ENCODE data around the gene RCL1.

The RCL1 gene

DNA sequence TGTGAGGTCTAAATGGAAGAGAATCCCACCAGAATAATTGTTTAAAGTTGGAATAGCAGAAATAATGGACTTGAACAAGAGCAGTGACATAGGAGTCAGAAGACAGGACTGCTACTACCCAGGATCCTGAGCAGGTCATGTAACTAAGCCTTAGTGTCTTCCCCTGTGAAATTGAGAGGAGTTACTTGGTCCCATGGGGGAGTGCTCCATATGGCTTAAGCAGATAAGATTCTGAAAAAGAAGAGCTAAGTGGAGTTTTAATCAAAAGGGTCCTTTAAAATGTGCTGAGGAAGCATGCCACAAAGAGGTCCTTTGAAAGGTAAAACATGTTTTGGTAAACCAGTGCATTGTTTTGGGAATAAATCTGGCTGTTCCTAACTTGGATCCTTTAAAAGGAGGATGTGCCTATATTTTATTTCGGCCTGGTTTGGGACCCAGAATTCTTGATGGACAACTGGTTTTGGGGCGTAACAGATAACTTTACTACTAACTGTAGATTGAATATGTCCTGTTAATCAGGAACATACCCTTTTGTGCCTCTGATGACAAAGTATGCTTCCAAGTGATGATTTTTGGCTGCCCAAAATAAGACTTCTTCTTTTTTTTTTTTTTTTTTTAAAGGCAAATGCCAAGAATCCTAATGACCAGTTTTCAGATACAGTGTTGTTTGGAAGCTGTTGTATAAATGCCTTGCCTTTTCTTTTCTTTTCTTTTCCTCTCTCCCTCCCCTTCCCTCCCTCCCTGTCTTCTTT lies 5.7 kb downstream of the RCL1 start:
- TF ChIP-seq, protein P1, sequence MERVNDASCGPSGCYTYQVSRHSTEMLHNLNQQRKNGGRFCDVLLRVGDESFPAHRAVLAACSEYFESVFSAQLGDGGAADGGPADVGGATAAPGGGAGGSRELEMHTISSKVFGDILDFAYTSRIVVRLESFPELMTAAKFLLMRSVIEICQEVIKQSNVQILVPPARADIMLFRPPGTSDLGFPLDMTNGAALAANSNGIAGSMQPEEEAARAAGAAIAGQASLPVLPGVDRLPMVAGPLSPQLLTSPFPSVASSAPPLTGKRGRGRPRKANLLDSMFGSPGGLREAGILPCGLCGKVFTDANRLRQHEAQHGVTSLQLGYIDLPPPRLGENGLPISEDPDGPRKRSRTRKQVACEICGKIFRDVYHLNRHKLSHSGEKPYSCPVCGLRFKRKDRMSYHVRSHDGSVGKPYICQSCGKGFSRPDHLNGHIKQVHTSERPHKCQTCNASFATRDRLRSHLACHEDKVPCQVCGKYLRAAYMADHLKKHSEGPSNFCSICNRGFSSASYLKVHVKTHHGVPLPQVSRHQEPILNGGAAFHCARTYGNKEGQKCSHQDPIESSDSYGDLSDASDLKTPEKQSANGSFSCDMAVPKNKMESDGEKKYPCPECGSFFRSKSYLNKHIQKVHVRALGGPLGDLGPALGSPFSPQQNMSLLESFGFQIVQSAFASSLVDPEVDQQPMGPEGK (CRISPR knock-in tag; IDR thresholded peaks at IDR 0.05; ENCODE audit: borderline replicate concordance), result no peak
- TF ChIP-seq TCF4 (CRISPR knock-in tag; IDR thresholded peaks at IDR 0.05; ENCODE audit: borderline replicate concordance) (no peak), ZFP30 (CRISPR knock-in tag; IDR thresholded peaks at IDR 0.05) (no peak), CSDC2 (CRISPR knock-in tag; IDR thresholded peaks at IDR 0.05) (no peak), ZNF565 (CRISPR knock-in tag; conservative IDR thresholded peaks at IDR 0.05; ENCODE audit: low read depth) (no peak), ZFP3 (CRISPR knock-in tag; IDR thresholded peaks at IDR 0.05) (no peak), ESRRG (CRISPR knock-in tag; IDR thresholded peaks at IDR 0.05) (no peak), SNAI2 (CRISPR knock-in tag; IDR thresholded peaks at IDR 0.05) (no peak), ARNTL (CRISPR knock-in tag; IDR thresholded peaks at IDR 0.05; ENCODE audit: borderline replicate concordance, low read depth) (no peak), GLIS3 (CRISPR knock-in tag; IDR thresholded peaks at IDR 0.05) (no peak), BACH2 (CRISPR knock-in tag; IDR thresholded peaks at IDR 0.05; ENCODE audit: borderline replicate concordance) (no peak), ZC3H10 (CRISPR knock-in tag; IDR thresholded peaks at IDR 0.05) (no peak), TOX (CRISPR knock-in tag; IDR thresholded peaks at IDR 0.05; ENCODE audit: borderline replicate concordance) (no peak)
- TF ChIP-seq, protein P2, sequence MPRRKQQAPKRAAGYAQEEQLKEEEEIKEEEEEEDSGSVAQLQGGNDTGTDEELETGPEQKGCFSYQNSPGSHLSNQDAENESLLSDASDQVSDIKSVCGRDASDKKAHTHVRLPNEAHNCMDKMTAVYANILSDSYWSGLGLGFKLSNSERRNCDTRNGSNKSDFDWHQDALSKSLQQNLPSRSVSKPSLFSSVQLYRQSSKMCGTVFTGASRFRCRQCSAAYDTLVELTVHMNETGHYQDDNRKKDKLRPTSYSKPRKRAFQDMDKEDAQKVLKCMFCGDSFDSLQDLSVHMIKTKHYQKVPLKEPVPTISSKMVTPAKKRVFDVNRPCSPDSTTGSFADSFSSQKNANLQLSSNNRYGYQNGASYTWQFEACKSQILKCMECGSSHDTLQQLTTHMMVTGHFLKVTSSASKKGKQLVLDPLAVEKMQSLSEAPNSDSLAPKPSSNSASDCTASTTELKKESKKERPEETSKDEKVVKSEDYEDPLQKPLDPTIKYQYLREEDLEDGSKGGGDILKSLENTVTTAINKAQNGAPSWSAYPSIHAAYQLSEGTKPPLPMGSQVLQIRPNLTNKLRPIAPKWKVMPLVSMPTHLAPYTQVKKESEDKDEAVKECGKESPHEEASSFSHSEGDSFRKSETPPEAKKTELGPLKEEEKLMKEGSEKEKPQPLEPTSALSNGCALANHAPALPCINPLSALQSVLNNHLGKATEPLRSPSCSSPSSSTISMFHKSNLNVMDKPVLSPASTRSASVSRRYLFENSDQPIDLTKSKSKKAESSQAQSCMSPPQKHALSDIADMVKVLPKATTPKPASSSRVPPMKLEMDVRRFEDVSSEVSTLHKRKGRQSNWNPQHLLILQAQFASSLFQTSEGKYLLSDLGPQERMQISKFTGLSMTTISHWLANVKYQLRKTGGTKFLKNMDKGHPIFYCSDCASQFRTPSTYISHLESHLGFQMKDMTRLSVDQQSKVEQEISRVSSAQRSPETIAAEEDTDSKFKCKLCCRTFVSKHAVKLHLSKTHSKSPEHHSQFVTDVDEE (CRISPR knock-in tag; IDR thresholded peaks at IDR 0.05), result no peak
- TF ChIP-seq, protein P3, sequence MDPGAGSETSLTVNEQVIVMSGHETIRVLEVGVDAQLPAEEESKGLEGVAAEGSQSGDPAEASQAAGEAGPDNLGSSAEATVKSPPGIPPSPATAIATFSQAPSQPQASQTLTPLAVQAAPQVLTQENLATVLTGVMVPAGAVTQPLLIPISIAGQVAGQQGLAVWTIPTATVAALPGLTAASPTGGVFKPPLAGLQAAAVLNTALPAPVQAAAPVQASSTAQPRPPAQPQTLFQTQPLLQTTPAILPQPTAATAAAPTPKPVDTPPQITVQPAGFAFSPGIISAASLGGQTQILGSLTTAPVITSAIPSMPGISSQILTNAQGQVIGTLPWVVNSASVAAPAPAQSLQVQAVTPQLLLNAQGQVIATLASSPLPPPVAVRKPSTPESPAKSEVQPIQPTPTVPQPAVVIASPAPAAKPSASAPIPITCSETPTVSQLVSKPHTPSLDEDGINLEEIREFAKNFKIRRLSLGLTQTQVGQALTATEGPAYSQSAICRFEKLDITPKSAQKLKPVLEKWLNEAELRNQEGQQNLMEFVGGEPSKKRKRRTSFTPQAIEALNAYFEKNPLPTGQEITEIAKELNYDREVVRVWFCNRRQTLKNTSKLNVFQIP (CRISPR knock-in tag; IDR thresholded peaks at IDR 0.05; ENCODE audit: borderline replicate concordance, low read depth), result no peak
- TF ChIP-seq, protein P4, sequence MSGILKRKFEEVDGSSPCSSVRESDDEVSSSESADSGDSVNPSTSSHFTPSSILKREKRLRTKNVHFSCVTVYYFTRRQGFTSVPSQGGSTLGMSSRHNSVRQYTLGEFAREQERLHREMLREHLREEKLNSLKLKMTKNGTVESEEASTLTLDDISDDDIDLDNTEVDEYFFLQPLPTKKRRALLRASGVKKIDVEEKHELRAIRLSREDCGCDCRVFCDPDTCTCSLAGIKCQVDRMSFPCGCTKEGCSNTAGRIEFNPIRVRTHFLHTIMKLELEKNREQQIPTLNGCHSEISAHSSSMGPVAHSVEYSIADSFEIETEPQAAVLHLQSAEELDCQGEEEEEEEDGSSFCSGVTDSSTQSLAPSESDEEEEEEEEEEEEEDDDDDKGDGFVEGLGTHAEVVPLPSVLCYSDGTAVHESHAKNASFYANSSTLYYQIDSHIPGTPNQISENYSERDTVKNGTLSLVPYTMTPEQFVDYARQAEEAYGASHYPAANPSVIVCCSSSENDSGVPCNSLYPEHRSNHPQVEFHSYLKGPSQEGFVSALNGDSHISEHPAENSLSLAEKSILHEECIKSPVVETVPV (CRISPR knock-in tag; IDR thresholded peaks at IDR 0.05), result no peak
- no peak for ATAC-seq

DNA sequence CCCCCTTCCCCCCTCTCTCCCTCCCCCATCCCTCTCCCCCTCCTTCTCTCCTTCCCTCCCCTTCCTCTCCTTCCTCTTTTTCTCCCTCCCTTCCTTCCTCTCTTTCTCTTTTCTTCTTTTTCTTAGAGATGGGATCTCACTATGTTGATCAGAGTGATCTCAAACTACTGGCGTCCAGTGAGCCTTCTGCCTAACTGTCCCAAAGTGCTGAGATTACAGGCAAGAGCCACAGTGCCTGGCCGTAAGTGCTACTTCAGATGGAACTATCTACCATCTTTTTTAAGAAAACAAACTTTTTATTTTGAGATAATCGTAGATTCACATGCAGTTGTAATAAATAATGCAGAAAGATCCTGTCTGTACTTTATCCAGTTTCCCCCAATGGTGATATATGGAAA lies 6.3 kb downstream of the RCL1 start:
- no peak for ATAC-seq
- TF ChIP-seq ZNF8 (CRISPR knock-in tag; IDR thresholded peaks at IDR 0.05) (no peak), TCF4 (CRISPR knock-in tag; IDR thresholded peaks at IDR 0.05; ENCODE audit: borderline replicate concordance) (no peak), CSDC2 (CRISPR knock-in tag; IDR thresholded peaks at IDR 0.05) (no peak), ZFP30 (CRISPR knock-in tag; IDR thresholded peaks at IDR 0.05) (no peak)

DNA sequence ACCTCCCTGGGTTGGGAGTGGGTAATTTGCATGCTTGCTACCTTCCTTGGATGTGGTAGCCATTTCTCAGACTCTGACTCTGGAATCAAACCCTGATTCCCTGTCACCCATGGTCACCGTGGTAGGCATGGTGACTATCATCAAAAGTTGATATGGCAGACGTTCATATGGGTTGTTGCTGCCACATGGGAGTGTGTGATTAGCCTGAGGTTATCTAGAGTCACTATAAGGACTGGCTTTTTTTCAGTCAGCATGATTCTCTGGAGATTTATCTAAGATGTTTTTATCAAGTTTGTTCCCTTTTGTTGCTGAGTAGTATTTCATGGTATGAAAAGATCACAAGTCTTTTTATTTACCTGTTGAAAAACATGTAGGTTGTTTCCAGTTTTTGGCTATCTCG lies 7.0 kb downstream of the RCL1 start:
- TF ChIP-seq OSR1 (CRISPR knock-in tag; IDR thresholded peaks at IDR 0.05) (no peak), ZFP3 (CRISPR knock-in tag; IDR thresholded peaks at IDR 0.05) (no peak), ZC3H10 (CRISPR knock-in tag; IDR thresholded peaks at IDR 0.05) (no peak), ISL1 (CRISPR knock-in tag; IDR thresholded peaks at IDR 0.05) (no peak), PPARA (CRISPR knock-in tag; IDR thresholded peaks at IDR 0.05; ENCODE audit: borderline replicate concordance) (no peak), ZFP30 (CRISPR knock-in tag; IDR thresholded peaks at IDR 0.05) (no peak), CSDC2 (CRISPR knock-in tag; IDR thresholded peaks at IDR 0.05) (no peak), ZNF565 (CRISPR knock-in tag; conservative IDR thresholded peaks at IDR 0.05; ENCODE audit: low read depth) (no peak), TCF4 (CRISPR knock-in tag; IDR thresholded peaks at IDR 0.05; ENCODE audit: borderline replicate concordance) (no peak), ZNF8 (CRISPR knock-in tag; IDR thresholded peaks at IDR 0.05) (no peak), GLIS3 (CRISPR knock-in tag; IDR thresholded peaks at IDR 0.05) (no peak), RARB (CRISPR knock-in tag; IDR thresholded peaks at IDR 0.05) (no peak)
- TF ChIP-seq, protein P5, sequence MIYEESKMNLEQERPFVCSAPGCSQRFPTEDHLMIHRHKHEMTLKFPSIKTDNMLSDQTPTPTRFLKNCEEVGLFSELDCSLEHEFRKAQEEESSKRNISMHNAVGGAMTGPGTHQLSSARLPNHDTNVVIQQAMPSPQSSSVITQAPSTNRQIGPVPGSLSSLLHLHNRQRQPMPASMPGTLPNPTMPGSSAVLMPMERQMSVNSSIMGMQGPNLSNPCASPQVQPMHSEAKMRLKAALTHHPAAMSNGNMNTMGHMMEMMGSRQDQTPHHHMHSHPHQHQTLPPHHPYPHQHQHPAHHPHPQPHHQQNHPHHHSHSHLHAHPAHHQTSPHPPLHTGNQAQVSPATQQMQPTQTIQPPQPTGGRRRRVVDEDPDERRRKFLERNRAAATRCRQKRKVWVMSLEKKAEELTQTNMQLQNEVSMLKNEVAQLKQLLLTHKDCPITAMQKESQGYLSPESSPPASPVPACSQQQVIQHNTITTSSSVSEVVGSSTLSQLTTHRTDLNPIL (CRISPR knock-in tag; IDR thresholded peaks at IDR 0.05; ENCODE audit: low read depth), result no peak
- TF ChIP-seq, protein P4 (CRISPR knock-in tag; IDR thresholded peaks at IDR 0.05), result no peak
- no peak for ATAC-seq
